ENCODE measurements around the gene PCSK7.

GRCh38 chr11:117219995-117220394, 11.9 kb downstream of the PCSK7 start:
- TF ChIP-seq, protein P1, sequence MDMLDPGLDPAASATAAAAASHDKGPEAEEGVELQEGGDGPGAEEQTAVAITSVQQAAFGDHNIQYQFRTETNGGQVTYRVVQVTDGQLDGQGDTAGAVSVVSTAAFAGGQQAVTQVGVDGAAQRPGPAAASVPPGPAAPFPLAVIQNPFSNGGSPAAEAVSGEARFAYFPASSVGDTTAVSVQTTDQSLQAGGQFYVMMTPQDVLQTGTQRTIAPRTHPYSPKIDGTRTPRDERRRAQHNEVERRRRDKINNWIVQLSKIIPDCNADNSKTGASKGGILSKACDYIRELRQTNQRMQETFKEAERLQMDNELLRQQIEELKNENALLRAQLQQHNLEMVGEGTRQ (IDR thresholded peaks at IDR 0.05; ENCODE audit: low read depth, low read length) = no peak
- TF ChIP-seq CTCF (conservative IDR thresholded peaks at IDR 0.05; ENCODE audit: low read depth, low read length) = no peak
- no peak for TF ChIP-seq POLR2A (IDR thresholded peaks at IDR 0.05; ENCODE audit: low read depth, low read length)
- no peak for TF ChIP-seq RFX5 (IDR thresholded peaks at IDR 0.05; ENCODE audit: low read depth, low read length)
- no peak for TF ChIP-seq RAD21 (IDR thresholded peaks at IDR 0.05; ENCODE audit: low read length)
- no peak for TF ChIP-seq MAZ (IDR thresholded peaks at IDR 0.05; ENCODE audit: borderline replicate concordance, low read depth, low read length)
- no peak for TF ChIP-seq CEBPB (IDR thresholded peaks at IDR 0.05; ENCODE audit: low read depth, low read length)
- no peak for TF ChIP-seq FOS (IDR thresholded peaks at IDR 0.05; ENCODE audit: low read depth, low read length)
- TF ChIP-seq BHLHE40 (IDR thresholded peaks at IDR 0.05; ENCODE audit: low read depth, low read length) = no peak
- no peak for TF ChIP-seq SMC3 (IDR thresholded peaks at IDR 0.05; ENCODE audit: low read depth, low read length)
- TF ChIP-seq, protein P2, sequence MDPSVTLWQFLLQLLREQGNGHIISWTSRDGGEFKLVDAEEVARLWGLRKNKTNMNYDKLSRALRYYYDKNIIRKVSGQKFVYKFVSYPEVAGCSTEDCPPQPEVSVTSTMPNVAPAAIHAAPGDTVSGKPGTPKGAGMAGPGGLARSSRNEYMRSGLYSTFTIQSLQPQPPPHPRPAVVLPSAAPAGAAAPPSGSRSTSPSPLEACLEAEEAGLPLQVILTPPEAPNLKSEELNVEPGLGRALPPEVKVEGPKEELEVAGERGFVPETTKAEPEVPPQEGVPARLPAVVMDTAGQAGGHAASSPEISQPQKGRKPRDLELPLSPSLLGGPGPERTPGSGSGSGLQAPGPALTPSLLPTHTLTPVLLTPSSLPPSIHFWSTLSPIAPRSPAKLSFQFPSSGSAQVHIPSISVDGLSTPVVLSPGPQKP (IDR thresholded peaks at IDR 0.05; ENCODE audit: borderline replicate concordance, low read depth, low read length) = no peak
- TF ChIP-seq RCOR1 (IDR thresholded peaks at IDR 0.05; ENCODE audit: insufficient replicate concordance, low read length) = no peak
- no peak for TF ChIP-seq MAFK (IDR thresholded peaks at IDR 0.05; ENCODE audit: low read depth, low read length)
